ENCODE data around the gene FOLR1. TPM values are rescaled to one million over a fixed set of nuclear protein-coding genes. Genes with fewer than 3 reads are reported as not detected.
A peak's percentile ranks its signal among the peaks of the same experiment; 100 is the strongest.

Gene FOLR1
- polyA plus RNA-seq, 1 donor from 2014 or later: not detected

DNA sequence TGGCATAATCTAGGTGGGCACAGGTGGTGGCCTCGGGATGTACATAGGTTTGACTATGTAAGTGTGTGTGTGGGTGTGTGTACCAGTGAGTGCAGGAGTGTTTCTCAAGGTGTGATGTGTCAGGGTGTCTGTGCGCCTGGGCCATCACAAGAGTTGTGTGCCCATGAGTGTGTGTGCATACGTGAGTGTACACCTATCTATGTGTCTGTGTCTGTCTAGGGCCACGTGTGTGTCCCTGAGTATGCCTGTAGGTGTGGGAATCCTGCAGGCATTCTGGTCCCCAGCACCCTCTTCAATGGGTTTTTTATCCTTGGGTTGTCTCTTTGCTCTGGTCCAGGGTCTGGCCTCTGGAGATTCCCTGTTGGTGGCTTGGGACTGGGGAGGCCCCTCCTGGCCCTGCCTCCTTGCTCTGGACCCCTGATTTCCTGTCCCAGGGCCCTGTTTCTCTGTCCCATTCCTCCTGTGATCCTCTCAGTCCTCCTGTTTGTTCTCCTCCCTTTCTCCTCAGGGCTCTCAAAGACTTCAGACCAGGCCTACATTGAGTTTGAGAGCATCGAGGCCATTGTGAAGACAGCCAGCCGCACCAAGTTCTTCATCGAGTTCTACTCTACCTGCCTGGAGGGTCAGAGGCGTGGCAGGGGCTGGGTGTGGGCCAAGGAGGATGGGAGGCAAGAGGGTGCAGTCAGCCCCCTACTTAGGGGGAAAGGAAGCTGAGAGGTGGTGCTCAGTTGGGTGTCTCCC is 42.0 kb downstream of the FOLR1 start:
- Mint-ChIP-seq H3K27ac (peak overlapping the region in 2 of 3 donors; percentile 74 to 85), H3K9me3 (no peaks in the 10 kb centered on the region), H3K4me3 (no peak overlapping the region), H3K27me3 (peaks cover 2% of the 10 kb centered on the region), H3K4me1 (peaks cover 2 to 4% (median 3%) of the 10 kb centered on the region in 3 donors), H3K36me3 (peaks cover 2% of the 10 kb centered on the region)

DNA sequence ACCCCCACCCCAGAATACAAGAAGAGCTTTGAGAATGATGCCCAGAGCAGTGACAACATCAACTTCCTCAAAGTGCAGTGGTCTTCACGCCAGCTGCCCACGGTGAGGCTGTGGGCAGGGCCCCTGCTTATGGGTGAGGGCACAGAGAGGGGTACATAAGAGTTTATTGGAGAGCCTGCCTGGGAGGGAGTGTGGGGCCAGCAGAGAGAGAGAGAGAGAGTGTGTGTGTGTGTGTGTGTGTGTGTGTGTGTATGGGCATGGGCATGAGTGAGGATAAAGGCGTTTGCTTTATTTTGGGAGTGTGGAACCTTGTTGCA is 42.5 kb downstream of the FOLR1 start:
- H3K27ac Mint-ChIP-seq: peak overlapping the region; percentile 74 to 87 (median 85)
- peaks cover 4 to 5% (median 4%) of the 10 kb centered on the region in 3 donors for H3K4me1 Mint-ChIP-seq
- H3K9me3 Mint-ChIP-seq: no peaks in the 10 kb centered on the region
- H3K27me3 Mint-ChIP-seq: peaks cover 7% of the 10 kb centered on the region
- no peak overlapping the region for H3K4me3 Mint-ChIP-seq
- H3K36me3 Mint-ChIP-seq: peaks cover 2% of the 10 kb centered on the region

DNA sequence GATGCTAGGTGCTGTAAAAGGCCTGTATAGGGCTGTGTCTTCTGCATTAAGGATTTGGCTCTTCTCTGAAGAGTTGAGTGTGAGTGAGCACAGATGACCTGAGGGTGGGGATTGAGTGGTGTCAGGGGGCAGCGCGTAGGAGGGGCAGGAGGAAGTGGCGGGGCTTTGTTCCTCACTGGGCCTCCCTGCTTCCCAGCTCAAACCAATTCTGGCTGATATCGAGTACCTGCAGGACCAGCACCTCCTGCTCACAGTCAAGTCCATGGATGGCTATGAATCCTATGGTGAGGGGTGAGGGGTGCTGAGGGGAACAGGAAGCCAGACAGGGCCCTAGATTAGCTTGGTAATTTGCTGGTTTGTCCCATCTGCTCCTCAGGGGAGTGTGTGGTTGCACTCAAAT is 43.0 kb downstream of the FOLR1 start:
- Mint-ChIP-seq H3K4me3 (no peak overlapping the region), H3K4me1 (peaks cover 4 to 5% (median 4%) of the 10 kb centered on the region in 3 donors), H3K27me3 (peaks cover 8% of the 10 kb centered on the region), H3K9me3 (no peaks in the 10 kb centered on the region), H3K27ac (peak overlapping the region in 2 of 3 donors; percentile 74 to 87), H3K36me3 (peaks cover 2% of the 10 kb centered on the region)

DNA sequence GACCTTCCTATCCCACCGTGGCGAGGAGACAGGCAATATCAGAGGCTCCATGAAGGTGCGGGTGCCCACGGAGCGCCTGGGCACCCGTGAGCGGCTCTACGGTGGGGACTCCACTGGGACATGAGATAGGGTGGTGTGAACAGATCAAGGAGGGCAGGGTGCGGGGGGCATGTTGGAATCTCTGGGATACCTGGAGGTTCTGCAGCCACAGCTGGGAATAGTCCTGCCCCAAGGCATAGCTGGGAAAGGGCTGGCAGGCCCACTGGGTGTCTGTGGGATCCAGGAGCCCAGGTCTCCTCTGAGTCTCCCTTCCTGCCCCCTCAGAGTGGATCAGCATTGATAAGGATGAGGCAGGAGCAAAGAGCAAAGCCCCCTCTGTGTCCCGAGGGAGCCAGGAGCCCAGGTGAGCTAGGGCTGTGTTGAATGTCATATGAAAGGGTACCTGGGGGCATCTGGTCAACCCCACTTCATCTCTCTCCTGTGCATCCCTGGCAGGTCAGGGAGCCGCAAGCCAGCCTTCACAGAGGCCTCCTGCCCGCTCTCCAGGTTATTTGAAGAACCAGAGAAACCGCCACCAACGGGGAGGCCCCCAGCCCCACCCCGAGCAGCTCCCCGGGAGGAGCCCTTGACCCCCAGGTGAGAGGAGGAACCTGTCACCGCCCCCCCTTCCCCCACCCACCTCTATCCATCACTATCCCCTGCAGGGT is 43.6 kb downstream of the FOLR1 start:
- H3K4me3 Mint-ChIP-seq: no peak overlapping the region
- H3K27me3 Mint-ChIP-seq: peaks cover 12% of the 10 kb centered on the region
- peaks cover 2% of the 10 kb centered on the region for H3K36me3 Mint-ChIP-seq
- H3K4me1 Mint-ChIP-seq: peaks cover 7 to 8% (median 7%) of the 10 kb centered on the region in 3 donors
- H3K9me3 Mint-ChIP-seq: no peaks in the 10 kb centered on the region
- H3K27ac Mint-ChIP-seq: no peak overlapping the region

DNA sequence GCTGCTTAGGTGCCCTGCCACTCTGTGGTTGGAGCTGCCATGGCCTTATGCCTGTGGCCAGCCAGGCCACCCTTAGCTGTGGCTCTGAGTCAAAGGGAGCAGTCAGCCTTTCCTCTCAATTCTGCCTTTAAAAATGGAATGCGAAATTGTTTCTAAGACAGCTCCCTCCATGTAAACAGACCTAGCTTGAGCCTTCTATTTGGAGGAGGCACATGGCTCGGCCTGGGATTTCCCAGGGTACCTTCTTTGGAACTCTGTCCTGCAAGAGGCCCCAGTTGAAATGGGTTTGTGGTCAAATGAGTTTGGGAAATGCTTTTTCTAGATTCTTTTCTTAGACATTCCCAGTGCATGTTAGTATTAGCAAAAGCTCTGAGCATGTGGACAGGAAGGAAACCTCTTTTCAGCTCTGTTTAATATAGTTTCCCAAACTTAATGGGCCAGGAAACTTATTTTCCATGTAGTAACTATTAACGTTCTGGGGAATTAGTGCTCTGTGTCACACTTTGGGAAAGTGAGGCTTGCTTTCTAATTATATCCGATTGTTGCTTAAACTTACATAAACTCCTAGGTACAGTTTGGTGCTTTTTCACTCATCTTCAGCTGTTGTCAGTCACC is 44.2 kb downstream of the FOLR1 start:
- peaks cover 9 to 12% (median 11%) of the 10 kb centered on the region in 3 donors for H3K4me1 Mint-ChIP-seq
- no peak overlapping the region for H3K4me3 Mint-ChIP-seq
- peaks cover 19% of the 10 kb centered on the region for H3K27me3 Mint-ChIP-seq
- no peaks in the 10 kb centered on the region for H3K9me3 Mint-ChIP-seq
- peaks cover 1% of the 10 kb centered on the region for H3K36me3 Mint-ChIP-seq
- H3K27ac Mint-ChIP-seq: peak overlapping the region in 2 of 3 donors; percentile 69 to 73

DNA sequence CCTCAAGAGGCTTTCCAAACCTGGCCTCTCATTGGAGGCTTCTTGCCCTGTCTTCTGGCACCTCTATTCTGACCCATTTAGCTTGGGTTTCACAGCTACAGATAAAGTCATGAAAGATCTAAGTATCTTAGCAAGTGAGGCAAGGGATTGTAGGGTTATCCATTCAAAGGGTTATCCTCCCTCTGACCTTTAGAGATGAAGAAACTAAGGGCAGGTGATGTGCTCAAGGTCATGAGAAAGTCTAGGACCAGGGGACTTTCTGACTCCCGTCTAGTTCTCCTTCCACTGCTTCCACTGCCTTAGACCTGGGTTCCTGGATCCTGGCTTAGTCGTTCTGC is 44.8 kb downstream of the FOLR1 start:
- no peaks in the 10 kb centered on the region for H3K36me3 Mint-ChIP-seq
- H3K27ac Mint-ChIP-seq: peak overlapping the region; percentile 53 to 73 (median 69)
- peaks cover 21% of the 10 kb centered on the region for H3K27me3 Mint-ChIP-seq
- no peaks in the 10 kb centered on the region for H3K9me3 Mint-ChIP-seq
- no peak overlapping the region for H3K4me3 Mint-ChIP-seq
- H3K4me1 Mint-ChIP-seq: peaks cover 9 to 12% (median 11%) of the 10 kb centered on the region in 3 donors

DNA sequence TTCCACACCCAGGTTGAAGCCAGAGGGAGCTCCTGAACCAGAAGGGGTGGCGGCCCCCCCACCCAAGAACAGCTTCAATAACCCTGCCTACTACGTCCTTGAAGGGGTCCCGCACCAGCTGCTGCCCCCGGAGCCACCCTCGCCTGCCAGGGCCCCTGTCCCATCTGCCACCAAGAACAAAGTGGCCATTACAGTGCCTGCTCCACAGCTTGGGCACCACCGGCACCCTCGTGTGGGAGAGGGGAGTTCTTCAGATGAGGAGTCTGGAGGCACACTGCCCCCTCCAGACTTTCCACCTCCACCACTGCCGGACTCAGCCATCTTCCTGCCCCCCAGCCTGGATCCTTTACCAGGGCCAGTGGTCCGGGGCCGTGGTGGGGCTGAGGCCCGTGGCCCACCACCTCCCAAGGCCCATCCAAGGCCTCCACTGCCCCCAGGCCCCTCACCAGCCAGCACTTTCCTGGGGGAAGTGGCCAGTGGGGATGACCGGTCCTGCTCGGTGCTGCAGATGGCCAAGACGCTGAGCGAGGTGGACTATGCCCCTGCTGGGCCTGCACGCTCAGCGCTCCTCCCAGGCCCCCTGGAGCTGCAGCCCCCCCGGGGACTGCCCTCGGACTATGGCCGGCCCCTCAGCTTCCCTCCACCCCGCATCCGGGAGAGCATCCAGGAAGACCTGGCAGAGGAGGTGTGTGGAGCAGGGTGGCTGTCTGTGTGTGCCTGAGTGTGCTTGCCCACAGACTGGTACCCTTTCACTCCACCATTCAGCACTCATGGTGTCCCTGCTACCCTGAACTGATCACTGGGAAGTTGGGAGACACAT is 45.4 kb downstream of the FOLR1 start:
- Mint-ChIP-seq H3K4me1 (peaks cover 9 to 14% (median 13%) of the 10 kb centered on the region in 3 donors), H3K4me3 (peak overlapping the region in 1 of 4 donors; percentile 21), H3K27me3 (peaks cover 27% of the 10 kb centered on the region), H3K27ac (peak overlapping the region in 2 of 3 donors; percentile 53 to 73), H3K9me3 (peaks cover 0 to 3% (median 0%) of the 10 kb centered on the region in 3 donors), H3K36me3 (no peaks in the 10 kb centered on the region)

DNA sequence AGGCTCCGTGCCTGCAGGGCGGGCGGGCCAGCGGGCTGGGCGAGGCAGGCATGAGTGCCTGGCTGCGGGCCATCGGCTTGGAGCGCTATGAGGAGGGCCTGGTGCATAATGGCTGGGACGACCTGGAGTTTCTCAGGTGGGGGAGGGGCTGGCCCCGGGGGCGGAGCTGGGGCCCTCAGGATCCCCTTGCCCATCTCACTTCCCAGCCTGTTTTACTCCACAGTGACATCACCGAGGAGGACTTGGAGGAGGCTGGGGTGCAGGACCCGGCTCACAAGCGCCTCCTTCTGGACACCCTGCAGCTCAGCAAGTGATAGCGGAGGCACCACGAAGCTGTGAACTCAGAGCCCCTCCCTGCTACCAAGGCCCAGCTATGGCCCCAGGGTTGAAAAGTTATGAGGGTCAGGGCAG is 46.1 kb downstream of the FOLR1 start:
- no peaks in the 10 kb centered on the region for H3K36me3 Mint-ChIP-seq
- H3K27me3 Mint-ChIP-seq: peaks cover 33% of the 10 kb centered on the region
- no peak overlapping the region for H3K4me3 Mint-ChIP-seq
- H3K4me1 Mint-ChIP-seq: peaks cover 9 to 14% (median 13%) of the 10 kb centered on the region in 3 donors
- no peak overlapping the region for H3K27ac Mint-ChIP-seq
- H3K9me3 Mint-ChIP-seq: peaks cover 0 to 3% (median 0%) of the 10 kb centered on the region in 3 donors

DNA sequence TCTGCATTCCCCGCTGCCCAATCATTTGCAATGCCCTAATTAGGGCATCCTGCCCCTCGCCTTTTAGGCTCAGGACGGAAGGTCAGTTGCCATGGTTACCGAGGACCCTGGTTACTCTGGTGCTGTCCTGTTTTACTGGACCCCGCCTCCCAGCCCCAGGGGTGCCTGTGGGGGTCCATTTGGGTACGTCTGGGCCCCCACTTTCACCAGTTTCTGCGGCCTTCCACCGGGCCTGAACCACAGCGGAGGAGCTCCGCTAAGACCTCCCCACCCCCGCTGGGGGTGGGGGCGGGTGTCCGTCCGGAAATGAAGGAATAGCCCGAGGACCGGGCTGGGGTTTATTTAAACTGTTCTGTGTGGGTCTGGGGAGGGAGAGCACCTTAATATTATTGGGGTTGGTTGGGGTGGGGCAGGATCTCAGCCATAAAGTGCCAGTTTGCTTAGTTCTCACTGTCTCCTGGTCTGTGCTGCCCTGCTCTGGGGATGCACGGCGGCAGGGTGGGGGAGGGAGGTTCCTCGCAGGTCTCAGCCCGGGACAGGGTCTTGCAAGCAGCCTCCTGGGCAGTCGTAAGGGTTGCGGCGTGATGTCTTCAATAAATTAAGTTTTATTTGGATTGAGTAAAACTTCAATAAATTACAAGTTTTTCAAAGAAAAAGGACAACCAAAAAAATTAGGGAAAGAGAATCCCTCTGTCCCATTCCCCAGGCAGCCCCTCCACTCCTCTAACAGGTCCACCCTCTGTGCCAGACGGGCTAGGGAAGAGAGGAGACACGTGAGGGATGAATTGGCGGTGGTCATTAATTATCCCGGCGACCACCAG is 46.8 kb downstream of the FOLR1 start:
- Mint-ChIP-seq H3K4me1 (peaks cover 9 to 16% (median 12%) of the 10 kb centered on the region in 3 donors), H3K36me3 (no peaks in the 10 kb centered on the region), H3K27me3 (peaks cover 39% of the 10 kb centered on the region), H3K9me3 (peaks cover 0 to 3% (median 0%) of the 10 kb centered on the region in 3 donors), H3K27ac (no peak overlapping the region), H3K4me3 (peak overlapping the region in 3 of 4 donors; percentile 23 to 77 (median 70))

DNA sequence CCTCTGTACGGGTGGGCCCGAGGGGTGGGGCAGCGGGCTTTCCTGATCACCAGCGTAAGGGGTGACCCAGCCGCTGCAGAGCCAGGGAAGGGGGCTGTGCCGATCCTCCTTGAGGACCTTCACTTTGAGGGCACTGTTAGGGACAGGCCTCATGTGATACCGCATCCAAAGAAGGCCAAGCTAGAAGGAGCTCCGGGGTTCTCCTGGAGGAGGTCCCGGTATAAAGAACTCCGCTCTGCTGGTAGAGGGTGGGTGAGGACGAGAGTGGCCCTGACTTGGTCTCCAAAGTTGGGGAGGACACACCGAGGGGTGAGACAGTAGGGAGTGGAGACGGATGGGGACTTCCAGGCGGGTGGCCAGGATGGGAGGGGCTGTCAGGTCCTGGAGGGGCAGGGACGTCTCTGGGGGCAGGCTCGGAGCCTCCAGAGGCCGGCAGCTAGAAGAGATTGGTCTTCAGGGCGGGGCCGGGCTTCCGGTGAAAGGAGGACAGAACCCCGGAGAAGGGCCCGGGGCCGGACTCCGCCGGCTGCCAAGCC is 47.4 kb downstream of the FOLR1 start:
- Mint-ChIP-seq H3K4me1 (peaks cover 9 to 15% (median 12%) of the 10 kb centered on the region in 3 donors), H3K9me3 (peaks cover 0 to 3% (median 0%) of the 10 kb centered on the region in 3 donors), H3K27me3 (peaks cover 40% of the 10 kb centered on the region), H3K4me3 (peak overlapping the region; percentile 6 to 86 (median 59)), H3K36me3 (no peaks in the 10 kb centered on the region), H3K27ac (no peak overlapping the region)

DNA sequence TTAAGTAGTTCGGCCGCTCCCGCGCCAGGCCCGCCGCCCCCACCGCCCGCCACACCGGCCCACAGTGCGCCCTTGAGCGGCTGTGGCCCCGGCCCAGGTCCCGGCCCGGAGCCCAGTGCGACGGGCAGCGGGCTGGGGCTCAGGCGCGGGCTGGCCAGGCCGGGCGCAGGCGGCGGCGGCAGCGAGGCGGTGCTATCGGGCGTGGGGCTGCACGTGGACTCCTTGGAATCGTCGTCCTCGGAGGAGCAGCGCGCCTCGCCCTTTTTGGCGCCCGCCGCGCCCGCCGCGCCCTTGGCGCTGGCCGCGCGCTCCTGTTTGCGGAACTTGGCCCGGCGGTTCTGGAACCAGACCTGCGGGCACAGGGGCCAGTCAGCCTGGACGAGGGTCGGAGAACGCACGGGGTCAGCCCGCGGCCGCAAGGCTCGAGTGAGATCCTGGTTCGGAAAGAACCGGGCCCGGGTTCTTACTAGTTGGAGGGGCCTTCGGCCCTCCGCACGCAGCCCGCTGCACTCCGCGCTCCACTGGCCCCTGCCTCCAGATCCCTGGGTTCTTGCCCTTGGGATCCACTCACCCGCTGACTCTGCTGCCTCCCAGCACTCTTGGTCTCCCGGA is 48.0 kb downstream of the FOLR1 start:
- H3K27me3 Mint-ChIP-seq: peaks cover 46% of the 10 kb centered on the region
- peaks cover 0 to 3% (median 0%) of the 10 kb centered on the region in 3 donors for H3K9me3 Mint-ChIP-seq
- H3K36me3 Mint-ChIP-seq: peaks cover 3% of the 10 kb centered on the region
- H3K4me3 Mint-ChIP-seq: peak overlapping the region; percentile 60 to 93 (median 84)
- H3K27ac Mint-ChIP-seq: peak overlapping the region in 1 of 3 donors; percentile 84
- peaks cover 9 to 19% (median 17%) of the 10 kb centered on the region in 3 donors for H3K4me1 Mint-ChIP-seq

DNA sequence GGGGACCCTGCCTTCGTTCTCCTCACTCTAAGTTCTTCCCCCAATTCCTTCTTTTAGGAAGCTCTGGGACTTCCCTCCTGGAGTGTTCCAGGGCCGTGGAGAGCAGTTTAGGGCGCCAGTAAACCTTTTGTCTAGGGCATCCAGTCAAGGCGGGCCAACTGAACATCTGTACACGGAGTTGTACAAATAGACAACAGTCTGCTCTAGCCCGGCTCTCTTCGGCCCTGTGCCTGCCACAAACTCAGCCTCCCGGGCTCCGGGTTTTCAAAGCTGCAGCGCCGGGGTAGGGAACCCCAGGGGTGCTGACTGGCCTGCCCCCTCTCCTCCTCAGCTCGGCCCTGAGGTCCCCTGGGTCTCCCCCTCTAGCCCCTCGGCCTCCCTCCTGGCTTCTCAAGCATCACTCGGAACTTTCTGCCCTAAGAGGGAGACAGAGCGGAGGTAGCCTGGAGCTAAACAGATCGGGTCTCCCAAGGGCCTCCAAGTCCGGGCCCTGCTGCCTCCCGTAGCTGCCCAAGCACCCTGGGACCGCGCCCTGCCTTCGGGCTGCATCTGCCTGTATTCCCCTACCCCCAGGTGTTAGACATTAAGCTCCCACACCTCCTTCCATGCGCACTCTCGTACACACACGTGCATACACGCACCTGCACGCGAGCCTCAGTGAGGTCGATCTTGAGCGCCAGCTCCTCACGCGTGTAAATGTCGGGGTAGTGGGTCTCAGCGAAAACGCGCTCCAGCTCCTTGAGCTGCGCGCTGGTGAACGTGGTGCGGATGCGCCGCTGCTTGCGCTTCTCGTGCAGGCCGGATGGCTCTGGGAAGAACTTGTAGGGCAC is 48.7 kb downstream of the FOLR1 start:
- Mint-ChIP-seq H3K9me3 (peaks cover 0 to 3% (median 0%) of the 10 kb centered on the region in 3 donors), H3K27ac (peak overlapping the region in 1 of 3 donors; percentile 84), H3K36me3 (peaks cover 3% of the 10 kb centered on the region), H3K4me3 (peak overlapping the region; percentile 60 to 93 (median 84)), H3K4me1 (peaks cover 9 to 19% (median 17%) of the 10 kb centered on the region in 3 donors), H3K27me3 (peaks cover 46% of the 10 kb centered on the region)
